ENCODE measurements around the gene QRSL1.
"Not testable (repeated sequence)": the region's sequence is repeated elsewhere in the genome, so short reads cannot be mapped to it uniquely, and the experiment has no call there.

The QRSL1 gene

DNA sequence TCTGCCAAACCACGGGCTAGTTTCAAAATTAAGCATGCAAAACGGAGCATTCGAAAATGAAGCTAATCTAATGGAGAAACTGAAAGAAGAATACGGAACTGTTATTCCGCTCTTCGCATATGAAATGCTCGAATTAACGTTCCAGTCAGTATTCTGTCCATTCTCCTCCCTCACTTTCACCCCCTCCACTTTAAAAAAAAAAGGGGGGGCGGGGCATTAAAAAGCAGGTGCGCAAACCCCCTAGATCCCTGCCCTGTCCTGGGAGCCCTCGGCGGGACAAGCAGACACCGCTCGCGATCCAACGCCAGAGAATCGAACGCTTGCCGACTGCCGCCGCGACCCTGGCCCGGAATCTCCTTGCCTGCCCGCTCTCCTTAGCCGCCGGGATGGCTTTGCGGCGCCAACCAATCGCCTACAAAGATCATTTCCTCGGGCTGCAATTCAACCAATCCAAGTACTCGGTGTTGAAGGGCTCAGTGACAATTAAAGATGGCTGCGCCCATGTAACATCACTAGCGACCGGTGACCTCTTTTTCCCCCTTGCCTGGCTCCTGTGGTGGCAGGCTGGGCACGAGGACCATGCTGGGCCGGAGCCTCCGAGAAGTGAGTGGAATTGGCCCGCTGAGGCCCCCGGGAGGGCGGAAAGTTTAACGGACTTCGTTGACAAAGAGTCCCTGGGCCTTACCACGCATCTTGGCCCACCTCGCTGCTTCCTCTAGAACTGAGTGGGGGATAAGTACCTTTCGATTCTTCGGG lies at the start of gene QRSL1, which contains the start of gene RTN4IP1:
Gene QRSL1 (plus strand): TSS at position 476 of the 756 bp plus-strand sequence. CDS start 104 bp downstream, at position 580.
Gene RTN4IP1 (minus strand): TSS at position 396 of the 756 bp plus-strand sequence. CDS start 477 bp downstream, outside the sequence.
- DNase-seq = peak; percentile 90 to 97 (median 92)

- DNase-seq = no peak
Measured at GRCh38 chr6:106581468-106581867, 47.9 kb upstream of the QRSL1 start.

- no peak for DNase-seq
Measured at GRCh38 chr6:106586815-106587415, 42.5 kb upstream of the QRSL1 start.

DNA sequence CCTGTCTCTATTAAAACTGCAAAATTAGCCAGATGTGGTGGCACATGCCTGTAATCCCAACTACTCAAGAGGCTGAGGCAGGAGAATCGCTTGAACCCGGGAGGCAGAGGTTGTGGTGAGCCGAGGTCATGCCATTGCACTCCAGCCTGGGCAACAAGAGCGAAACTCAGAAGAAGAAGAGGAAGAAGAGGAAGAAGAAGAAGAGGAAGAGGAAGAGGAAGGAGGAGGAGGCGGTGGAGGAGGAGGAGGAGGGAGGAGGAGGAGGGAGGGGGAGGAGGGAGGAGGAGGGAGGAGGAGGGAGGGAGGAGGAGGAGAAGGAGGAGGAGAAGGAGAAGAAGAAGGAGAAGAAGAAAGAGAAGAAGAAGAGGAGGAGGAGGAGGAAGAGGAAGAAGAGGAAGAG lies 40.4 kb upstream of the QRSL1 start:
- DNase-seq = not testable (repeated sequence)

GRCh38 chr6:106591111-106591825 lies 38.1 kb upstream of the QRSL1 start:
- DNase-seq = no peak

DNA sequence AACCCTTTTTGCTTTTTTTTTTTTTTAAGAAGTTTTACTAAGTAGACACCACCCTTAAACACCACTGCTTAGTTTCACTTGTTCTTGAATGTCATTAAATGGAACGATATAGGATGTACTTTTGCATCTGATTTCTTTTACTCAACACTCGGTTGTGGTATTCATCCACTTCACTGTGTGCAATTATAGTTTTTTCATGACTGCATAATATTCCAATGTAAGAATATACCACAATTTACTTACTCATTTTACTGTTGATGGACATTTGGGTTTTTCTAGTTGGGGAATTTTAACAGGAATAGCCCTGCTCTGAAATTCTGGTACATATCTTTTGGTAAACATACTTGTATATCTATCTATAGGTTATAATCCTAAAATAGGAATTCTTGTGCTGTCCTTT lies 29.9 kb upstream of the QRSL1 start:
- no peak for DNase-seq

DNA sequence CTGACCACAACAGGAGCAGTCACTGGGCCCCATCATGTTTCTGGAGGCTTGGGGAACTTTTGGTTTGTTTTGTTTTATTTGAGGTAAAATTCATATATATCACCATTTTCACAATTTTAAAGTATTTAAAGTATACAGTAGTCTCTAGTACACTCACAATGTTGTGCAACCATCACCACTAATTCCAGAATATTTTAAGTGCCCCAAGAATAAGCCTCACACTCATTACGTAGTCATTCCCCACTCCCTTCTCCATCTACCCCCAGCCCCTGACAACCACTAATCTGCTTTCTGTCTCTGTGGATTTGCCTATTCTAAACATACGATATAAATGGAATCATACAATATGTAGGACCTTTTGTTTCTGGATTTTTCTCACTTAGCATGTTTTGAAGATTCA lies 29.0 kb upstream of the QRSL1 start:
- no peak for DNase-seq

- DNase-seq = peak; percentile 31 to 80 (median 52)
Measured at GRCh38 chr6:106608080-106608668, 21.2 kb upstream of the QRSL1 start.

- DNase-seq = peak in 2 of 3 experiments; percentile 9 to 64
Measured at GRCh38 chr6:106609699-106610098, 19.7 kb upstream of the QRSL1 start.

GRCh38 chr6:106611030-106611429 lies 18.3 kb upstream of the QRSL1 start:
- no peak for DNase-seq

DNA sequence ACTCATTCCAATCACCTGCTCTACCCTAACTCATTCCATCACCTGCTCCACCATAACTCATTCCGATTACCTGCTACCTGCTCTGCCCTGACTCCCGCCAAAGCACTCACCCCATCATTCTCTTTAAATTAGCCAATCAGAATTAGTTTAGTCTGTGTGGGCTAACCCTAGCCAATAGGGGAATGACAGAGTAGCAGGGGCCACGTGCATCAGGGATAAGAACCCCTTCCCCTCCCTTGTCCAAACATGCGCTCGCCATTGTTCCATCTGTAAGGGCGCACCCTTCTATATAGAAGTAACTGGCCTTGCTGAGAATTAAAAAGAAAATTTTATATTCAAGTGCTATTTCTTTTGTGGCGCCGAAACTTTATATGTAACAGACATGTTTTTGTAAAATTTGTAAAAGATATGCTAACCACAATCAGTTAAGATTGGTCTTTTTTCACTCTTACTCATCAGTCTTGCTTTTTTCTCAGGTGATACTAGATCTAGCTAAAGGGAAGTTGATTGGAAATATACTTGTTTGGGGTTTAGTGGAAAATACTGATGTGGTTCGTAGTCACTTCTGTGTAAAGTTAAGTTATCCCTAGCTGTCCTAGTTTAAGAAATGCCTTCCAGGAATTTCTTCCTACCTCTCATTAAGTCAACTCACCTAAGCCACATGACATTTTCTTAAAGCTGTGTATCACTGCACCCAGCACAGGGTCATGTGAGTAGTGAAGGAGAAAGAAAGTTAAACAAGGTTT lies 16.5 kb upstream of the QRSL1 start:
- no peak for DNase-seq

GRCh38 chr6:106613590-106613989 lies 15.8 kb upstream of the QRSL1 start:
- DNase-seq = no peak

DNA sequence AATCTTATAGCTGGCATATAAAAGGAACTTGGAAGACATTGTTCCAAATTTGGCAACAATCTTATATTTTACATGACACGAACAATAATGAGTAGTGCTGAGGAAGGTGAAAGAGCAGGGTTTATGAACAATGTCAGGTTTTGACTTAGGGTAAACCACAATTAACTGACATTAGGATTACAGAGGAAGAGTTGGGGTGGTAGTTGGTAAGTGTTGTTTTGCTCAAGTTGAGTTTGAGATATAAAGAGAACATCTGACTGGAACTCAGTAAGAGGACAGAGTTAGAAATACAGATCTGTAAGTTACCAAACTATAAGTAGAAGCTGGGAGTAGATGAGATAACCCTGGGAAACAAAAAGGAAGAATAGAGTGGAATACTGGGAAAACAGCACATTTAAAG lies 15.2 kb upstream of the QRSL1 start:
- no peak for DNase-seq

GRCh38 chr6:106614592-106615257 lies 14.7 kb upstream of the QRSL1 start:
- peak in 1 of 3 experiments; percentile 3 for DNase-seq

DNA sequence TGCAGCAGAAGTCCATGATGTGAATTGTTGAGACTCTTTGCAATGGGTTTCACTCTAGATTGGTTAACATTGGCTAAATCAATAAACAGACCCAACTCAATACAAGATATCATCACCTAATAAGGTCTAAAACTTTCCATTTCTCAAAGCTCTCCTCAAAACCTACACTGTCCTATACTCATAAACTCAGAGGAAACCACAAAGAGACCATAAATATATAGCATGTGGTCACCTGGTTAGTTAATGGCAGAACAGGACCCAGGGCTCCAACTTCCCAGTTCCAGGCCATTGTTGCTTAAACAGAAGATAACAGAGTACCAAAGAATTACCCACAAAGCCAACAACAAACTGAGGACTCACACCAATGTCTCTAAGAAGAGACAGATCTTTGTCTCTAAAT lies 12.1 kb upstream of the QRSL1 start:
- DNase-seq = no peak

DNA sequence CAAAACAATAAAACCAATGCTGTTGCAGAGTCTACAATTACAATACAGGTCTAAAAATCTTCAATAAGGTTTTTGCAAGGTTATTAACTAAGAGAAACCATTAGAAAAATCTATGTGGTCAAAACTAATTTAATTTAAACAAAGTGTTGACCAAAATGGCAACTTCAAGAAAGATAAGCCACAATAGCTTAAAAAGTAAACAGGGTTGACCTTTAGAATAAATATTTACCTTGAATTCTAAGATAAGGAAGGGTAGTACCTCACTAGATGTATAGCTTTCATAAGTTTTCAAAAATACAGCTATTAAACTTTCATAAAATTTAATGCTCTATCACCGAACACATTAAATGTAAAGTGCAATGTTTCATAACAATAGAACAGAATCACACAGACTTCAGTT lies 11.5 kb upstream of the QRSL1 start:
- DNase-seq = no peak

DNA sequence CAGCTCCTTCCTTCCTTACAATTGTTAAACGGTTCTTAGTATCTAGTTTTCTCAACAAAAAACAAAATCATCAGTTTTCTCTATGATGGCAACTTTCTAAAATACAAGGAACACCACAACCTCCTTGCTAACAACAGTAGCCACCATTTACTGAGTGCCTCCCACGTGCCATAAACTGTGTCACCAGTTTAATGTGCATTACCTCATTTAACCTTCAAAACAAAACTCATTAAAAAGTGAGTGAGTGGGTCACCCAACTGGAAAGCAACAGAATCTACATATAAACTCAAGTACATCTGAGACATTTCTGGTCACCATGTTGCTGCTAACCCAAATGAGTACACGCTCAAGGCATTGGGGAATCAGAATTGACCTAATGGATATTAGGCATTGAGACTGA lies 11.1 kb upstream of the QRSL1 start:
- DNase-seq = no peak

GRCh38 chr6:106619223-106619622 lies 10.2 kb upstream of the QRSL1 start:
- DNase-seq = no peak

DNA sequence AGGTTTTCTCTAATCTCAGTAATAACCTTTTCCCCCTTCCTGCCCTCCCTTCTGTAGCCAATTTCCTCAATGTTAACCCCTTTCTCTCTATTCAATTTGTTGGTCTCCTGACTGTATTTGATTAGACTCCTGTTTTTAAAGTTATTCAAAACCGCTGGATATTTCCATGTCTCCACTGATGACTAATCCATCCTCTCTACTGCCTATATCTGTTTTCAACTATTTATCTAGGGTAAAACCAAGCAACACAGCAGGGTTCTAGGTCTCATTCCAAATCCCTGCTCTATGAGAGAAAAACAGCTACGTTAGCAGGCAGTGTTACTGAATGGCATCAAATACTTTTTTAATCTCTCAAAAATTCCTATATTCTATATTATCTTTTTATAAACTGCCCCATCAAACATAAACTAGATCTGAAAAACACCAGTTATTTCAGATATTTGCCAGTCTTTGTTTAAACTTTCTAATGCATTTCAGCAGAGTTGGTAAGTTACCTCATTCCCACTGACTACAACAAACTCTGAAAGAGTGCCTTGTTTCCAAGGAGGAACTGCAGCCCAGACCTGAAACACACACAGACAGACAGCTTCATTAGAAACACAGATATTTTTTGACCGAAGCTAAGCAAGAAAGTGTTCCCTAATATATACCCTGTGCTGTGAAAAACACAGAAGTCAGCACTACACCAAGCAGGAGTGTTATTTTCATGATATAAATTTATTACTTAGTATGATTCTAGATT lies 8.3 kb upstream of the QRSL1 start:
- no peak for DNase-seq

DNA sequence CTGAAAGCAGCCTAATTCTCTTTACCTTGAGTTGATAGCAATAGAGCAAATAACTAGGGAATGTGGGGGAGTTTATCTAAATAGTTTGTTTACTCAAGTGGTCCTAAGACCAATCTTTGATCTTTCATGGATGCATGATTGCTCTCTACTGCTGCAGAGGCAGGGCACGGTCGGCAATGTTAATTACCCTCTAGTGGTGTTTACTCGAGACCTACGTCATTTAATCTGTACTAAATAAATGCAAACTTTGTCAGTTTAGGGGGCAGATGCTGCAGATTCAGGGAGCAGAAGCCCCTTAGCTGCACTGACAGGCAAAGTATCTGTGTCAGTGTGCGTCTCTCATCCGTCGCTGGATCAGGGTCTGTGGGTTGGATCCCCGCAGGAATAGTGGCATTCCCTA lies 7.0 kb upstream of the QRSL1 start:
- no peak for DNase-seq

- no peak for DNase-seq
Measured at GRCh38 chr6:106623039-106623438, 6.3 kb upstream of the QRSL1 start.
